Chondrocyte (in vitro differentiated cells): ENCODE results near the gene SIDT2. TPM values are rescaled to one million over a fixed set of nuclear protein-coding genes. Genes with fewer than 3 reads are reported as not detected.

Source experiments
- DNase-seq: peaks from one replicate; pipeline ENCODE4 v3.0.0; 2021; ENCODE audit warnings: mixed read lengths, low spot score
- H3K27ac Mint-ChIP-seq: one replicate; pipeline ENCODE4 v1.8.0; 2021; ENCODE audit warnings: mild to moderate bottlenecking, moderate library complexity, mixed read lengths; ENCODE audit not compliant: unreplicated experiment
- H3K27me3 Mint-ChIP-seq: 2 replicates; pipeline ENCODE4 v1.8.0; 2021; ENCODE audit warnings: low read depth, mixed read lengths
- H3K36me3 Mint-ChIP-seq: 2 replicates; pipeline ENCODE4 v1.8.0; 2021; ENCODE audit warnings: low read depth, mixed read lengths
- H3K4me1 Mint-ChIP-seq: 2 replicates; pipeline ENCODE4 v1.8.0; 2021; ENCODE audit warnings: low read depth, mild to moderate bottlenecking, mixed read lengths
- H3K4me3 Mint-ChIP-seq: one replicate; pipeline ENCODE4 v1.8.0; 2021; ENCODE audit warnings: mild to moderate bottlenecking, moderate library complexity, mixed read lengths; ENCODE audit not compliant: unreplicated experiment
- H3K9me3 Mint-ChIP-seq: 2 replicates; pipeline ENCODE4 v1.8.0; 2021; ENCODE audit warnings: low read depth, mixed read lengths
- total RNA-seq: library from RNA; stranded (reverse); gene quantifications from 3 replicates; pipeline ENCODE4 v1.2.1, GENCODE V29; 2021
- TF ChIP-seq, protein P1 (sequence below): fragments of 200-600 bp; sonication (generic); IDR thresholded peaks from 2 replicates; pipeline ENCODE4 v1.5.0; 2021; ENCODE audit warnings: antibody characterized with exemption, mild to moderate bottlenecking, moderate library complexity

Gene SIDT2
- total RNA-seq, 1 donor from 2014 or later: 38.8 TPM

- H3K27me3 Mint-ChIP-seq: no peaks in the 10 kb centered on the region
These were observed 5.7 kb upstream of the SIDT2 start for GRCh38 chr11:117172724-117173421.

GRCh38 chr11:117175104-117175503 lies 3.4 kb upstream of the SIDT2 start:
- H3K36me3 Mint-ChIP-seq: peaks cover 10% of the 10 kb centered on the region
- TF ChIP-seq, protein P1, sequence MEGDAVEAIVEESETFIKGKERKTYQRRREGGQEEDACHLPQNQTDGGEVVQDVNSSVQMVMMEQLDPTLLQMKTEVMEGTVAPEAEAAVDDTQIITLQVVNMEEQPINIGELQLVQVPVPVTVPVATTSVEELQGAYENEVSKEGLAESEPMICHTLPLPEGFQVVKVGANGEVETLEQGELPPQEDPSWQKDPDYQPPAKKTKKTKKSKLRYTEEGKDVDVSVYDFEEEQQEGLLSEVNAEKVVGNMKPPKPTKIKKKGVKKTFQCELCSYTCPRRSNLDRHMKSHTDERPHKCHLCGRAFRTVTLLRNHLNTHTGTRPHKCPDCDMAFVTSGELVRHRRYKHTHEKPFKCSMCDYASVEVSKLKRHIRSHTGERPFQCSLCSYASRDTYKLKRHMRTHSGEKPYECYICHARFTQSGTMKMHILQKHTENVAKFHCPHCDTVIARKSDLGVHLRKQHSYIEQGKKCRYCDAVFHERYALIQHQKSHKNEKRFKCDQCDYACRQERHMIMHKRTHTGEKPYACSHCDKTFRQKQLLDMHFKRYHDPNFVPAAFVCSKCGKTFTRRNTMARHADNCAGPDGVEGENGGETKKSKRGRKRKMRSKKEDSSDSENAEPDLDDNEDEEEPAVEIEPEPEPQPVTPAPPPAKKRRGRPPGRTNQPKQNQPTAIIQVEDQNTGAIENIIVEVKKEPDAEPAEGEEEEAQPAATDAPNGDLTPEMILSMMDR: no peak
- DNase-seq: no peak
- no peaks in the 10 kb centered on the region for H3K9me3 Mint-ChIP-seq
- no peak overlapping the region for H3K4me3 Mint-ChIP-seq
- peaks cover 35% of the 10 kb centered on the region for H3K4me1 Mint-ChIP-seq
- no peak overlapping the region for H3K27ac Mint-ChIP-seq
- no peaks in the 10 kb centered on the region for H3K27me3 Mint-ChIP-seq

More at GRCh38 chr11:117172724-117173421, 5.7 kb upstream of the SIDT2 start:
- TF ChIP-seq, protein P1: no peak
- peaks cover 12% of the 10 kb centered on the region for H3K36me3 Mint-ChIP-seq
- H3K4me3 Mint-ChIP-seq: no peak overlapping the region
- H3K27ac Mint-ChIP-seq: peak overlapping the region; percentile 60
- DNase-seq: peak; percentile 27
- H3K9me3 Mint-ChIP-seq: no peaks in the 10 kb centered on the region
- peaks cover 21% of the 10 kb centered on the region for H3K4me1 Mint-ChIP-seq

- Mint-ChIP-seq H3K27ac (no peak overlapping the region), H3K4me1 (peaks cover 38% of the 10 kb centered on the region), H3K9me3 (no peaks in the 10 kb centered on the region), H3K36me3 (peaks cover 6% of the 10 kb centered on the region), H3K27me3 (no peaks in the 10 kb centered on the region), H3K4me3 (no peak overlapping the region)
- DNase-seq: peak; percentile 19
- TF ChIP-seq, protein P1: no peak
These were observed 2.8 kb upstream of the SIDT2 start for GRCh38 chr11:117175781-117176180.

DNA sequence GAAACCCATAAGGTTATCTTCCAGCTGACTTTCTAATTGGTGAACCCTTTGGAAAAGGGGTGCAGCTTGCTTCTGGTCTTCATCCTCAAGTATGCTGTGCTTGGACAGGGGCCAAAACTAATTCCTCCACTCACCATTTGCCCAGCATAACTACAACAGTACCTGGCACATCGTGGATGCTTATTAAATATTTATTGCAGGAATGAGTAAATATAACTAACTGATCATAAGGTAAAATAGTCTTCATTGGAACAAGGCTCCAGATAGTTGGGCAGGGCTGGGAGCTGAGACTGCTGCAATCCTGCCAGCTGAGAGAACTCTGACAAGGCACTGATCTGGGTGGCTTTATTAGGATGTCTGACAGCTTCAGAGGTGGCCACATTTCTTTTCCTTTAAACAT lies 2.4 kb upstream of the SIDT2 start:
- Mint-ChIP-seq H3K36me3 (peaks cover 3% of the 10 kb centered on the region), H3K27ac (no peak overlapping the region), H3K9me3 (no peaks in the 10 kb centered on the region), H3K4me3 (no peak overlapping the region), H3K27me3 (no peaks in the 10 kb centered on the region), H3K4me1 (peaks cover 39% of the 10 kb centered on the region)
- no peak for DNase-seq
- TF ChIP-seq, protein P1: no peak

GRCh38 chr11:117177534-117178209 lies 871 bp upstream of the SIDT2 start:
- Mint-ChIP-seq H3K9me3 (no peaks in the 10 kb centered on the region), H3K36me3 (peaks cover 2% of the 10 kb centered on the region), H3K4me1 (peaks cover 29% of the 10 kb centered on the region), H3K27ac (peak overlapping the region; percentile 94), H3K27me3 (no peaks in the 10 kb centered on the region), H3K4me3 (peak overlapping the region; percentile 91)
- TF ChIP-seq, protein P1: no peak
- peak; percentile 26 for DNase-seq
